Mononuclear cell (primary cell): Measurements from ENCODE around the gene BTNL2. TPM values are rescaled to one million over a fixed set of nuclear protein-coding genes. Genes with fewer than 3 reads are reported as not detected.

Experiments
- H3K27me3 ChIP-seq: 2 replicates; pipeline ENCODE4 v1.6.0; 2011; ENCODE audit warnings: low read length, control low read depth; ENCODE audit not compliant: insufficient read depth
- H3K4me1 ChIP-seq: 2 replicates; pipeline ENCODE4 v1.5.1; 2011; ENCODE audit warnings: mild to moderate bottlenecking, low read length, control low read depth; ENCODE audit not compliant: insufficient read depth
- H3K4me3 ChIP-seq: 2 replicates; pipeline ENCODE4 v1.5.1; 2011; ENCODE audit warnings: mild to moderate bottlenecking, low read length, moderate library complexity
- H3K9me3 ChIP-seq: 2 replicates; pipeline ENCODE4 v1.5.1; 2011; ENCODE audit warnings: low read depth, mild to moderate bottlenecking, control low read depth, low read length
- total RNA-seq: library from RNA; depleted of rRNA; stranded (reverse); fragments of >200 nt; gene quantifications from one replicate; pipeline ENCODE4 v1.2.3, GENCODE V29; 2012

BTNL2 gene
- total RNA-seq, 1 donor: not detected

DNA sequence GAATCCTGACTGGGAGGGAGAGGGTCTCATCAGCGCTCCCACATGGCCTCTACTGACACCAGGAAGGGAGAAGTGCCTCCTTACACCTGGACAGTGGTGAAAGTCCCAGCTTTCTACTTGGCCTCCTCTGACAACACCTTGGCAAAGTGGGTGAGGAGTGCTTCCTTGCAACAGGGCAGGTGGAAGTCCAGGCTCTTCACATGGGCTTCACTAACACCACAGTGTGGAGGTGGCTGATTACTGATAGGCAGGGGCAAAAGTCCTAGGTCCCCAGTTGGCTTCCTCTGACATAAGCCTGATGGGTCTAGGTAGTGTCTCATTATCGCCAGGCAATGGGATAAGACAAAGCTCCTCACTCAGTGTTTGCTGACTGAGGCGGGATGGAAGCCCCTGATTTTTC lies 23.2 kb upstream of the BTNL2 start:
- no peaks in the 10 kb centered on the region for H3K9me3 ChIP-seq
- no peaks in the 10 kb centered on the region for H3K27me3 ChIP-seq
- no peak overlapping the region for H3K4me3 ChIP-seq
- no peaks in the 10 kb centered on the region for H3K4me1 ChIP-seq

- no peak overlapping the region for H3K4me3 ChIP-seq
- no peaks in the 10 kb centered on the region for H3K4me1 ChIP-seq
- H3K9me3 ChIP-seq: no peaks in the 10 kb centered on the region
- peaks cover 3% of the 10 kb centered on the region for H3K27me3 ChIP-seq
Measured at GRCh38 chr6:32427934-32428474, 21.0 kb upstream of the BTNL2 start.

DNA sequence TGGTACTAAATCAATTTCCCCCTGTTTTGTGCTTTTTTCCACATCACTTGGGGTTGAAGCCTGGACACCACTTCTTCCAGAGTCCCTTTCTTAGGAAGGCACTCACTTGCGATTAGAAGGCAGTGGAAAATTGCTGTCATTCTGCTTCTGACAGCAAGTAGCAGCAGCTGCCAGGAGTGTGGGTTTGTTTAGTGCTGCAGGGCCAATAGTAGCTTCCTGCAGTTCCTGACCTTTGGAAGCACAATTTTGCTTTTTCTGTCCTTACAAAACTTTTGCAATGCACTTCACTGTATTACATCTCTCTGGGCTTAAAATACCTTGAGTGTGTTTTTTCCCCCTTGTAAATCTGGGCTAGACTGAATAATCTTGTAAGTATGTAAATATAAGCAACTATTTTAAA lies 20.2 kb upstream of the BTNL2 start:
- peaks cover 3% of the 10 kb centered on the region for H3K27me3 ChIP-seq
- H3K9me3 ChIP-seq: no peaks in the 10 kb centered on the region
- no peaks in the 10 kb centered on the region for H3K4me1 ChIP-seq
- no peak overlapping the region for H3K4me3 ChIP-seq

- Histone ChIP-seq H3K27me3 (peaks cover 3% of the 10 kb centered on the region), H3K4me1 (no peaks in the 10 kb centered on the region), H3K4me3 (no peak overlapping the region), H3K9me3 (no peaks in the 10 kb centered on the region)
Measured at GRCh38 chr6:32426338-32426737, 19.4 kb upstream of the BTNL2 start.

DNA sequence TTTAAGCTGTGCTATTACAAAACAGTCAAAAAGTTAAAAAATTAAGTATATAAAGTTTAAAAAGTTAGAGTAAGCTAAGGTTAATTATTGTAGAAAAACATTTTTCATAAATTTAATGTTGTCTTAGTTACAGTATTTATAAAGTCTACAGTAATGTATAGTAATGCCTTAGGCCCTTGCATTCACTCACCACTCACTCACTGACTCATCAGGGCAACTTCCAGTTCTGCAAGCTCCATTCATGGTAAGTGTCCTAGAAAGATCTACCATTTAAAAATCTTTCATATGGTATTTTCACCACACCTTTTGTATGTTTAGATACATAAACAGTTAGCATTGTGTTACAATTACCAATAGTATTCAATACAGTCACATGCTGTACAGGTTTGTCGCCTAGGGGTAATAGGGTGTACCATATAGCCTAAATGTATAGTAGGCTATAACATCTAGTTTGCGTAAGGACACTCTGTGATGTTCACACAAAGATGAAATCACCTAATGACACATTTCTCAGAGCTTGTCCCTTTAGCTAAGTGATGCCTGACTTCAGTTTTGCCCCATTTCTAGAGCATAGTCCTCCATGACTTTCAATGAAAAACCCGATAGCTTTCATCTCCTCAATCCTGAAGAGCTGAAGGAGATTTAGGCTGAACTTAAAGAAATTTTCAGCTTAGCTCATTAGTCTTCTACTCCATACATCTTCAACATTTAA lies 17.8 kb upstream of the BTNL2 start:
- Histone ChIP-seq H3K9me3 (no peaks in the 10 kb centered on the region), H3K4me1 (no peaks in the 10 kb centered on the region), H3K4me3 (no peak overlapping the region), H3K27me3 (peaks cover 3% of the 10 kb centered on the region)

DNA sequence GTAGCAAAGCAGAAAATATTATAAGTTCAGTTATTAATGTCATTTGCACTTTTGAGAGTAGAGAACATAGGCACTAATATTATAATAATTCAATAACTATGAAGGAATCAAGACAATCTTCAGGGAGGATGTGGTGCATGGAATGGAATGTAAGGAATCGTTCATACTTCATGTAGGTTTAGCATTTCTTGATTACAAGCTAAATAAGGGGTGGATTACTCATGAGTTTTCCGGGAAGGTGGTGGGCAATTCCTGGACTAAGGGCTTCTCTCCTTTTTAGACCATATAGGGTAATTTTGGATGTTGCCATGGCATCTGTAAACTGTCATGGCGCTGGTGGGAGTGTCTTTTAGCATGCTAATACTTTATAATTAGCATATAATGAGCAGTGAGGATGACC lies 9.1 kb upstream of the BTNL2 start:
- H3K9me3 ChIP-seq: no peaks in the 10 kb centered on the region

DNA sequence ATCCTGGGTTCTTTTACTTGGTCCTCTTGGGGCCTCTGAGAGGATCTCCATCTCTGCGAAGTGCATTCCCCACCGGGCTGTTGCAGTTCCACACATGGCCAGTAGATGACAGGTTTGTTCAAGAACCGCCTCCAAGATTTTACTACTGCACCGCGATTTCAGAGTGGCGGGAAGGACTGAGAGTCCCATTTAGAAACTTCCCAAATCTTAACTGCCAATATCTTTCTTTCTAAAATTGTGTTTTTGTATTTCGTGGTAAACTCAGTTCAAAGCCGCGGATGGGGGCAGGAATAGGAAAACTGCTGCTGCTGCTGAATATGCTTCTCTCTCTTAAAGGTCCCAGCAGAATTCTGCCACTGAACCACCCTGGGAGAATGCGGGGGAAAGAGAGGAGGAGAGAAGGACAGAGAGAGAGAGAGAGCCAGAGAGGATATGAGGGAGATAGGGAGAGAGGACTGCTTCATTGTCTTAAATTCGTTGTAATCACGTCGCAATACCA lies 8.6 kb upstream of the BTNL2 start:
- peaks cover 20% of the 10 kb centered on the region for H3K27me3 ChIP-seq
- no peaks in the 10 kb centered on the region for H3K9me3 ChIP-seq
- H3K4me1 ChIP-seq: peaks cover 6% of the 10 kb centered on the region
- H3K4me3 ChIP-seq: no peak overlapping the region

More for the DNA sequence above, 9.1 kb upstream of the BTNL2 start:
- Histone ChIP-seq H3K27me3 (peaks cover 20% of the 10 kb centered on the region), H3K4me1 (peaks cover 6% of the 10 kb centered on the region), H3K4me3 (no peak overlapping the region)

GRCh38 chr6:32413427-32414047 lies 6.6 kb upstream of the BTNL2 start:
- H3K4me1 ChIP-seq: peaks cover 6% of the 10 kb centered on the region
- H3K9me3 ChIP-seq: no peaks in the 10 kb centered on the region
- H3K4me3 ChIP-seq: no peak overlapping the region
- peaks cover 23% of the 10 kb centered on the region for H3K27me3 ChIP-seq

GRCh38 chr6:32411566-32412327 lies 4.8 kb upstream of the BTNL2 start:
- H3K9me3 ChIP-seq: no peaks in the 10 kb centered on the region
- peaks cover 27% of the 10 kb centered on the region for H3K27me3 ChIP-seq
- H3K4me3 ChIP-seq: no peak overlapping the region
- H3K4me1 ChIP-seq: peaks cover 6% of the 10 kb centered on the region

- Histone ChIP-seq H3K4me1 (peaks cover 4% of the 10 kb centered on the region), H3K27me3 (peaks cover 21% of the 10 kb centered on the region), H3K9me3 (no peaks in the 10 kb centered on the region), H3K4me3 (no peak overlapping the region)
Measured at GRCh38 chr6:32410906-32411305, 3.9 kb upstream of the BTNL2 start.

DNA sequence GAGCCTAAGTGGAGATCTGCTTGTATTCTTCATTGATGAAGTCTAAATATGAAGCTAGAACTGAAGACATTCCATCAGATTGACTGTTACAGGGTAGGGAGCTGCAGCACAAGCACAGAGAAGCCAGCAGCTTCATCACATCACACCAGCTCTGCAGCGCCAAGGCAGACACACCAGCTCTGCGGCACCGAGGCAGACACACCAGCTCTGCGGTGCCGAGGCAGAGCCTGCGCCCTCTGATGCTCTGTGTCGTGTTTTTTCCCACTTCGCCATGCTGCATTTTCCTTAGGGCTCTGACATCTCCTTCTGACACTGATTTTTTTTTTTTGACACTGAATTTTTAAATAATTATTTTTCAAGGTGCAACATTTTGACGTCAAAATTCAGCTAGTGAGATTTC lies 784 bp downstream of the BTNL2 start:
- H3K4me1 ChIP-seq: no peaks in the 10 kb centered on the region
- H3K4me3 ChIP-seq: no peak overlapping the region
- peaks cover 13% of the 10 kb centered on the region for H3K27me3 ChIP-seq
- H3K9me3 ChIP-seq: no peaks in the 10 kb centered on the region

GRCh38 chr6:32405656-32406055 lies 1.3 kb downstream of the BTNL2 start:
- no peaks in the 10 kb centered on the region for H3K4me1 ChIP-seq
- no peaks in the 10 kb centered on the region for H3K9me3 ChIP-seq
- no peak overlapping the region for H3K4me3 ChIP-seq
- H3K27me3 ChIP-seq: peaks cover 13% of the 10 kb centered on the region

DNA sequence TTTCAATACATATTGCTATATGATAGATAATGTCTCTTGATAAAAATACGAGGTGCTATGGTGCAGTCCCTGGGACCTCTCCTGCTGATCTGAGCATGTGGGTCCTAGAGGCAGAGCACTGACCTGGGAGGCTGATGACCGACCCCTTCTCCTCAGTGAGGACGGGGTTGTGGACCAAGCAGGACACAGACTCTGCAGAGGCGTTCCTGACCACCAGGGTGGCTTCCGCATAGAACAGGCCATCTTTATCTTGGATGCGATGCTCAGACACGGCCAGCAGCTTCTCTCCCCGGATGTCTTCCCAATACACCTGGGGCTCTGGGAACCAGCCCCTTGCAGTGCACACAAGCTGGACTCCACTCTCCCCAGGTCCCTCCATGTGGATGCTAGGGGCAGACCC lies 4.2 kb downstream of the BTNL2 start:
- H3K4me3 ChIP-seq: no peak overlapping the region
- no peaks in the 10 kb centered on the region for H3K9me3 ChIP-seq

DNA sequence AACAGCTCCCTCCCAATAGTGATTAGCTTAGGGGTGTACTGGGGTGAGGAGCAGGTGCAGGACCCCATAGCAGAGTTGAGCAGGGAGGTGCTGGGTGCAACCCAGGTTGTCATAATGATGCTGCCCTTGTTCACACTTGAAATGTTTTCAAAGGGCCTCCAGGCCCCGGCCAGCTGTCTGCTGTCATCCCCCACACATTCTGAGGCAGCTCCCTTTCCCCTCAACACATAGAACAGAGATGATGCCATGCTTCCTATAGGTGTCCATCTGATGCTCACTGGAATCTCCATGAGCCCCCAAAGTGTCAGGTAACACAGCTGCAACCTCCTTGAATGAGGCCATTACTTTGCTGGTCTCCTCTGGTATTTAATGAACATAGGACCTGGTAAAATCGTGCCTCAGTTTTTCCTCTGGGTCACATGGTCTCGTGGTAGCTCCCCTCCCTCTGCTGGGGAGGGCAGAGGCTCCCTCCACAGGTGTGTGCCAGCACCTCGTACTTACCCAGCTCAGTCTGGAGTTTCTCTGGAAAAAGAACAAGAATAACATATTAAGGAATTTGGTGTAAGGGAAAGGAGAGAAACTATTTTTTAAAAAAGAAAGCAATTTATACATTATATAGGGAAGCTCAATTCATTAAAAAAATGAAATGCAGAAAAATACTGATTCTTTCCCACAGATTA lies 5.6 kb downstream of the BTNL2 start:
- Histone ChIP-seq H3K9me3 (no peaks in the 10 kb centered on the region), H3K4me1 (no peaks in the 10 kb centered on the region), H3K4me3 (no peak overlapping the region), H3K27me3 (peaks cover 6% of the 10 kb centered on the region)

More for the DNA sequence above, 4.2 kb downstream of the BTNL2 start:
- Histone ChIP-seq H3K27me3 (peaks cover 10% of the 10 kb centered on the region), H3K4me1 (no peaks in the 10 kb centered on the region)
